ENCODE measurements around the gene KMT2A. TPM values are rescaled to one million over a fixed set of nuclear protein-coding genes. Genes with fewer than 3 reads are reported as not detected.
A peak's percentile ranks its signal among the peaks of the same experiment; 100 is the strongest.

KMT2A gene
- total RNA-seq, 4 donors from 2014 or later, result 78.6 to 101 (median 86.8) TPM

GRCh38 chr11:118530180-118530682 lies 93.9 kb downstream of the KMT2A start:
- Histone ChIP-seq H3K27ac (peak overlapping the region in 3 of 4 donors; percentile 67 to 82 (median 81)), H3K9me3 (no peaks in the 10 kb centered on the region), H3K4me3 (peak overlapping the region; percentile 54 to 91 (median 88)), H3K4me1 (peaks cover 0 to 59% (median 11%) of the 10 kb centered on the region in 4 donors), H3K27me3 (no peaks in the 10 kb centered on the region), H3K36me3 (peaks cover 0 to 15% (median 0%) of the 10 kb centered on the region in 3 donors)
- 4% methylated on average over 23 to 27 of the region's 31 CpGs for WGBS, 2 donors
- DNase-seq (ENCODE audit: low spot score in 2 of 2), result no peak
- TF ChIP-seq POLR2A (IDR thresholded peaks at IDR 0.05), result no peak
- no peak for TF ChIP-seq CTCF (IDR thresholded peaks at IDR 0.05)
- TF ChIP-seq EP300 (IDR thresholded peaks at IDR 0.05), result no peak

GRCh38 chr11:118530683-118531596 lies 94.6 kb downstream of the KMT2A start, which contains the start of gene TMEM25:
Gene TMEM25 (plus strand): TSS chr11:118531192. CDS start chr11:118531802, 610 bp downstream.
- Histone ChIP-seq H3K27me3 (no peaks in the 10 kb centered on the region), H3K9me3 (no peaks in the 10 kb centered on the region), H3K4me1 (peaks cover 0 to 59% (median 10%) of the 10 kb centered on the region in 4 donors), H3K36me3 (peaks cover 0 to 20% (median 0%) of the 10 kb centered on the region in 3 donors), H3K4me3 (peak within 1 kb of the TSS; percentile 54 to 91 (median 88)), H3K27ac (peak within 1 kb of the TSS in 3 of 4 donors; percentile 67 to 82 (median 81))
- TF ChIP-seq POLR2A (IDR thresholded peaks at IDR 0.05), result peak in 1 of 2 donors; percentile 35
- peak in 1 of 5 experiments; percentile 16 for TF ChIP-seq CTCF (IDR thresholded peaks at IDR 0.05)
- peak in 1 of 2 donors; percentile 48 for TF ChIP-seq EP300 (IDR thresholded peaks at IDR 0.05)
- 2% methylated on average over 43 to 49 of the region's 94 CpGs for WGBS, 2 donors
- DNase-seq (ENCODE audit: low spot score in 2 of 2), result no peak

GRCh38 chr11:118531597-118532084 lies 95.3 kb downstream of the KMT2A start:
- Histone ChIP-seq H3K4me1 (peaks cover 0 to 57% (median 10%) of the 10 kb centered on the region in 4 donors), H3K4me3 (peak overlapping the region; percentile 54 to 91 (median 88)), H3K9me3 (no peaks in the 10 kb centered on the region), H3K27ac (peak overlapping the region in 3 of 4 donors; percentile 67 to 82 (median 81)), H3K27me3 (no peaks in the 10 kb centered on the region), H3K36me3 (peaks cover 0 to 27% (median 0%) of the 10 kb centered on the region in 3 donors)
- no peak for DNase-seq (ENCODE audit: low spot score in 2 of 2)
- 31% methylated on average over 12 of the region's 12 CpGs for WGBS, 2 donors
- no peak for TF ChIP-seq EP300 (IDR thresholded peaks at IDR 0.05)

- 85 to 94% methylated on average over 3 to 8 of the region's 10 CpGs for WGBS, 2 donors
- TF ChIP-seq EP300 (IDR thresholded peaks at IDR 0.05), result no peak
- TF ChIP-seq CTCF (IDR thresholded peaks at IDR 0.05), result no peak
- TF ChIP-seq POLR2A (IDR thresholded peaks at IDR 0.05), result no peak
- Histone ChIP-seq H3K9me3 (no peaks in the 10 kb centered on the region), H3K4me3 (peak overlapping the region in 1 of 4 donors; percentile 91), H3K27me3 (no peaks in the 10 kb centered on the region), H3K27ac (peak overlapping the region in 1 of 4 donors; percentile 82), H3K36me3 (peaks cover 0 to 32% (median 0%) of the 10 kb centered on the region in 3 donors), H3K4me1 (peaks cover 0 to 52% (median 10%) of the 10 kb centered on the region in 4 donors)
- no peak for DNase-seq (ENCODE audit: low spot score in 2 of 2)
These were observed 95.8 kb downstream of the KMT2A start for GRCh38 chr11:118532091-118532490.

GRCh38 chr11:118532852-118533768 lies 96.8 kb downstream of the KMT2A start:
- Histone ChIP-seq H3K27me3 (no peaks in the 10 kb centered on the region), H3K4me3 (no peak overlapping the region), H3K9me3 (no peaks in the 10 kb centered on the region), H3K36me3 (peaks cover 0 to 32% (median 0%) of the 10 kb centered on the region in 3 donors), H3K4me1 (peaks cover 0 to 44% (median 10%) of the 10 kb centered on the region in 4 donors), H3K27ac (peak overlapping the region in 2 of 4 donors; percentile 23 to 49)
- no peak for DNase-seq (ENCODE audit: low spot score in 2 of 2)
- TF ChIP-seq EP300 (IDR thresholded peaks at IDR 0.05) (no peak), POLR2A (IDR thresholded peaks at IDR 0.05) (no peak), CTCF (IDR thresholded peaks at IDR 0.05) (no peak)
- 92% methylated on average over 17 to 18 of the region's 19 CpGs for WGBS, 2 donors
